Gastroesophageal sphincter (tissue), 4 donors: Measurements from ENCODE around the gene RNF223. TPM values are rescaled to one million over a fixed set of nuclear protein-coding genes. Genes with fewer than 3 reads are reported as not detected.

Source experiments
- ATAC-seq: fragments of 150-250 bp; one replicate; pipeline ENCODE4 v1.9.1; 2016; ENCODE audit warnings: mild to moderate bottlenecking, moderate library complexity
- H3K27ac ChIP-seq, 4 donors: fragments of 200-600 bp; sonication (generic) in 3 of 4; 1 replicate in 3 of 4; 2 replicates in 1 of 4; pipeline ENCODE4 v1.5.1; 2016 to 2019
- H3K27me3 ChIP-seq: fragments of 200-600 bp; sonication (generic); one replicate; pipeline ENCODE4 v1.5.1; 2019
- H3K36me3 ChIP-seq, 2 donors: fragments of 200-600 bp; sonication (generic); one replicate each; pipeline ENCODE4 v1.5.1; 2019; ENCODE audit warnings: control low read depth in 1 of 2
- H3K4me1 ChIP-seq, 3 donors: fragments of 200-600 bp; sonication (generic); 1 replicate in 2 of 3; 2 replicates in 1 of 3; pipeline ENCODE4 v1.5.1; 2016 to 2019; ENCODE audit warnings: control low read depth in 2 of 3
- H3K4me3 ChIP-seq, 2 donors: fragments of 200-600 bp; sonication (generic); one replicate each; pipeline ENCODE4 v1.5.1; 2019; ENCODE audit warnings: mild to moderate bottlenecking in 1 of 2, moderate library complexity in 1 of 2
- H3K9me3 ChIP-seq, 3 donors: fragments of 200-600 bp; sonication (generic); one replicate each; pipeline ENCODE4 v1.5.1; 2017 to 2019; ENCODE audit warnings: control low read depth in 2 of 3
- CTCF ChIP-seq, 4 experiments: fragments of 200-600 bp in 2 of 4; fragments of 450-650 bp in 2 of 4; sonication (generic) in 1 of 4; IDR thresholded peaks; one replicate each; pipeline ENCODE4 v1.5.1; 2017 to 2019; ENCODE audit warnings: antibody characterized with exemption in 4 of 4, mild to moderate bottlenecking in 2 of 4, moderate library complexity in 2 of 4
- EP300 ChIP-seq: sonication (generic); formaldehyde crosslinking; IDR thresholded peaks from one replicate; pipeline ENCODE4 v1.6.1; 2017; ENCODE audit warnings: antibody characterized with exemption, mild to moderate bottlenecking
- POLR2A ChIP-seq, 2 donors: fragments of 450-650 bp; IDR thresholded peaks; one replicate each; pipeline ENCODE4 v1.6.1; 2017; ENCODE audit warnings: antibody characterized with exemption in 2 of 2, mild to moderate bottlenecking in 2 of 2, moderate library complexity in 1 of 2
- POLR2AphosphoS5 ChIP-seq: sonication (generic); formaldehyde crosslinking; IDR thresholded peaks from one replicate; pipeline ENCODE4 v1.6.1; 2017; ENCODE audit warnings: antibody characterized with exemption
- WGBS, 2 donors: methylation state at CpG; one replicate each; pipeline ENCODE4 v1.1.5; 2018; ENCODE audit warnings: low coverage in 1 of 2; 5-methylcytosine and 5-hydroxymethylcytosine counted together
- total RNA-seq, 4 donors: library from RNA; depleted of rRNA; stranded (reverse); fragments of >200 nt; gene quantifications; one replicate each; pipeline ENCODE4 v1.1.0, GENCODE V29; 2016

The RNF223 gene
- total RNA-seq, 4 donors from 2014 or later, result 1.1 TPM; not detected in 3

- H3K4me1 ChIP-seq, result peaks cover 0 to 24% (median 8%) of the 10 kb centered on the region in 3 donors
- H3K36me3 ChIP-seq, result peaks cover 0 to 45% of the 10 kb centered on the region in 2 donors
- peaks cover 53% of the 10 kb centered on the region for H3K27me3 ChIP-seq
- TF ChIP-seq POLR2A (IDR thresholded peaks at IDR 0.05) (no peak), POLR2AphosphoS5 (no peak), CTCF (IDR thresholded peaks at IDR 0.05) (no peak), EP300 (no peak)
- ATAC-seq, result no peak
- 76% methylated on average over 15 of the region's 50 CpGs; no CpG with 5 or more reads in 1 of the 2 donors for WGBS, 2 donors
- H3K9me3 ChIP-seq, result no peaks in the 10 kb centered on the region
- H3K4me3 ChIP-seq, result no peak overlapping the region
- H3K27ac ChIP-seq, result no peak overlapping the region
Measured at GRCh38 chr1:1055841-1056736, 18.0 kb downstream of the RNF223 start.

- Histone ChIP-seq H3K4me1 (peaks cover 0 to 20% (median 7%) of the 10 kb centered on the region in 3 donors), H3K4me3 (no peak overlapping the region), H3K9me3 (no peaks in the 10 kb centered on the region), H3K36me3 (peaks cover 0 to 56% of the 10 kb centered on the region in 2 donors), H3K27me3 (peaks cover 42% of the 10 kb centered on the region), H3K27ac (no peak overlapping the region)
- no peak for TF ChIP-seq CTCF (IDR thresholded peaks at IDR 0.05)
- TF ChIP-seq POLR2A (IDR thresholded peaks at IDR 0.05), result no peak
- TF ChIP-seq EP300, result no peak
- TF ChIP-seq POLR2AphosphoS5, result no peak
- ATAC-seq, result no peak
- no CpG with 5 or more reads among the region's 23 CpGs for WGBS, 2 donors
Measured at GRCh38 chr1:1054971-1055370, 19.1 kb downstream of the RNF223 start.

- Histone ChIP-seq H3K36me3 (peaks cover 0 to 64% of the 10 kb centered on the region in 2 donors), H3K27me3 (peaks cover 34% of the 10 kb centered on the region), H3K4me3 (no peak overlapping the region), H3K9me3 (no peaks in the 10 kb centered on the region), H3K4me1 (peaks cover 0 to 12% (median 3%) of the 10 kb centered on the region in 3 donors), H3K27ac (no peak overlapping the region)
- WGBS, 2 donors, result 90% methylated on average over 2 of the region's 18 CpGs; no CpG with 5 or more reads in 1 of the 2 donors
- no peak for ATAC-seq
- TF ChIP-seq POLR2AphosphoS5 (no peak), POLR2A (IDR thresholded peaks at IDR 0.05) (no peak), EP300 (no peak), CTCF (IDR thresholded peaks at IDR 0.05) (no peak)
Measured at GRCh38 chr1:1054099-1054700, 19.9 kb downstream of the RNF223 start.

GRCh38 chr1:1053682-1054081, 20.4 kb downstream of the RNF223 start:
- WGBS, 2 donors, result 91 to 97% methylated on average over 4 to 5 of the region's 18 CpGs
- Histone ChIP-seq H3K9me3 (no peaks in the 10 kb centered on the region), H3K27me3 (peaks cover 29% of the 10 kb centered on the region), H3K27ac (no peak overlapping the region), H3K36me3 (peaks cover 0 to 67% of the 10 kb centered on the region in 2 donors), H3K4me1 (peaks cover 0 to 7% (median 0%) of the 10 kb centered on the region in 3 donors), H3K4me3 (no peak overlapping the region)
- no peak for ATAC-seq
- TF ChIP-seq CTCF (IDR thresholded peaks at IDR 0.05) (no peak), EP300 (no peak), POLR2A (IDR thresholded peaks at IDR 0.05) (no peak), POLR2AphosphoS5 (no peak)
